ENCODE results near the gene GID8. TPM values are rescaled to one million over a fixed set of nuclear protein-coding genes. Genes with fewer than 3 reads are reported as not detected.

The GID8 gene
- total and polyA plus RNA-seq, 2 of the 13 experiments (the other 11 are each of a cell fraction or from before 2014, with no cell fraction given), result 39.6 to 59.8 TPM

DNA sequence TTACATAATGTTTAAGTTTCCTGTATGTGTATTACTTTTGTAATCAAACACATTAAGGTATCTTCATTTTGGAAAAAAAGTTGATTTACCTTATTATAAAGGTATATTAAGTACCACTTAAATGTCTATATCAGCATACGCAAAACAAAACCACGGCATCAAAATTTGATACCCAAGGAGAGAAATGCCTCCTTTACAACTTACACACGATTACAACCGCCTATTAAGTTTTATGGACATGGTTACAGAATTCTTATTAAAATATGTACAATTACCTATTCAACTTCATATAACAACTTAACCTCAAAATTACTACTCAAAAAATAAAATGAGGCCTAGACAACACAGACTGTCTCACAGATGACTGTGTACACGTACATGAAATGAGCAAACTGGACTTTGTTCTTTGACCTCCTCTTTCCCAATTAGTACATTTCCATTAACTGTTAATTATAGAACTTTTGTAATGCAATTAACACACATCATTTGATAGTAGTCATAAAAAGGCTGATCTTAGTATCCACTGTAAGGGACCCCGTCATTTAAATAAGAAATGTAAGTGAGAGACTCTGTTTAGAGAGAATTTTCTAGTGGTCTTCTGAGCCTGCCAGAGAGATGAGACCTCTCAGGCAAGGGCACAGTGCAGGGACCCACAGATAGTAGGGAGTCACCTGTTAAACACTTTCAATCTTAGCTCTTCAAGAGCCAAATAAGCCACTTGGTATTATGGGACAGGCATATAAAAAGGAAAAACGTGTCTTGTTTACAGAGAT, 14.1 kb upstream of the GID8 start (continued):
- no peak for TF ChIP-seq ZBTB43 (CRISPR knock-in tag; conservative IDR thresholded peaks at IDR 0.05)
- TF ChIP-seq MAFK (conservative IDR thresholded peaks at IDR 0.05 in 1 of 2, IDR thresholded peaks at IDR 0.05 in 1 of 2; ENCODE audit: low read length in 2 of 2), result 0 out of 4 replicates have a peak, but pooled peaks of 1 of the 2 experiments have one; percentile 0
- TF ChIP-seq ZNF747 (CRISPR knock-in tag; IDR thresholded peaks at IDR 0.05; ENCODE audit: borderline replicate concordance), result no peak
- TF ChIP-seq ZHX2 (IDR thresholded peaks at IDR 0.05; ENCODE audit: low read depth), result no peak
- 0 out of 2 replicates have a peak, but pooled peaks have one; percentile 74 for TF ChIP-seq ZHX2 (CRISPR knock-in tag; IDR thresholded peaks at IDR 0.05; ENCODE audit: borderline replicate concordance)
- TF ChIP-seq ZNF614 (CRISPR knock-in tag; IDR thresholded peaks at IDR 0.05; ENCODE audit: borderline replicate concordance), result peak; percentile 20; the same call in 1 of the 2 replicates
- TF ChIP-seq, protein P1, sequence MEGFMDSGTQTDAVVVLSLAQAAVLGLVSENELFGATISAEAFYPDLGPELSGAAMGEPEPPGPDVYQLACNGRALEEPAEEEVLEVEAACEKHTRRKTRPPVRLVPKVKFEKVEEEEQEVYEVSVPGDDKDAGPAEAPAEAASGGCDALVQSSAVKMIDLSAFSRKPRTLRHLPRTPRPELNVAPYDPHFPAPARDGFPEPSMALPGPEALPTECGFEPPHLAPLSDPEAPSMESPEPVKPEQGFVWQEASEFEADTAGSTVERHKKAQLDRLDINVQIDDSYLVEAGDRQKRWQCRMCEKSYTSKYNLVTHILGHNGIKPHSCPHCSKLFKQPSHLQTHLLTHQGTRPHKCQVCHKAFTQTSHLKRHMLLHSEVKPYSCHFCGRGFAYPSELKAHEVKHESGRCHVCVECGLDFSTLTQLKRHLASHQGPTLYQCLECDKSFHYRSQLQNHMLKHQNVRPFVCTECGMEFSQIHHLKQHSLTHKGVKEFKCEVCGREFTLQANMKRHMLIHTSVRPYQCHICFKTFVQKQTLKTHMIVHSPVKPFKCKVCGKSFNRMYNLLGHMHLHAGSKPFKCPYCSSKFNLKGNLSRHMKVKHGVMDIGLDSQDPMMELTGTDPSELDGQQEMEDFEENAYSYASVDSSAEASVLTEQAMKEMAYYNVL (CRISPR knock-in tag; IDR thresholded peaks at IDR 0.05; ENCODE audit: borderline replicate concordance), result no peak
- peak; percentile 83 for TF ChIP-seq SAP130 (CRISPR knock-in tag; IDR thresholded peaks at IDR 0.05; ENCODE audit: low read depth)
- no peak for TF ChIP-seq ZNF253 (CRISPR knock-in tag; IDR thresholded peaks at IDR 0.05; ENCODE audit: borderline replicate concordance)
- TF ChIP-seq PPARG (CRISPR knock-in tag; conservative IDR thresholded peaks at IDR 0.05), result peak; percentile 73
- TF ChIP-seq ZFP91 (CRISPR knock-in tag; IDR thresholded peaks at IDR 0.05; ENCODE audit: borderline replicate concordance), result no peak
- TF ChIP-seq SALL1 (CRISPR knock-in tag; IDR thresholded peaks at IDR 0.05), result no peak
- 0 out of 2 replicates have a peak, but pooled peaks have one; percentile 8 for TF ChIP-seq TCF7 (IDR thresholded peaks at IDR 0.05; ENCODE audit: low read depth)
- peak; percentile 64; the same call in 1 of the 2 replicates for TF ChIP-seq ZNF3 (CRISPR knock-in tag; IDR thresholded peaks at IDR 0.05)
- no peak for TF ChIP-seq SRY (CRISPR knock-in tag; IDR thresholded peaks at IDR 0.05)
- TF ChIP-seq TGIF2 (CRISPR knock-in tag; IDR thresholded peaks at IDR 0.05), result 0 out of 2 replicates have a peak, but pooled peaks have one; percentile 4
- no peak for TF ChIP-seq ELF1 (CRISPR knock-in tag; IDR thresholded peaks at IDR 0.05)
